ENCODE results near the gene FBXW2. TPM values are rescaled to one million over a fixed set of nuclear protein-coding genes. Genes with fewer than 3 reads are reported as not detected.
"Not testable (repeated sequence)": the region's sequence is repeated elsewhere in the genome, so short reads cannot be mapped to it uniquely, and the experiment has no call there.

The FBXW2 gene
- total RNA-seq, 1 donor from 2014 or later: 48.2 TPM

DNA sequence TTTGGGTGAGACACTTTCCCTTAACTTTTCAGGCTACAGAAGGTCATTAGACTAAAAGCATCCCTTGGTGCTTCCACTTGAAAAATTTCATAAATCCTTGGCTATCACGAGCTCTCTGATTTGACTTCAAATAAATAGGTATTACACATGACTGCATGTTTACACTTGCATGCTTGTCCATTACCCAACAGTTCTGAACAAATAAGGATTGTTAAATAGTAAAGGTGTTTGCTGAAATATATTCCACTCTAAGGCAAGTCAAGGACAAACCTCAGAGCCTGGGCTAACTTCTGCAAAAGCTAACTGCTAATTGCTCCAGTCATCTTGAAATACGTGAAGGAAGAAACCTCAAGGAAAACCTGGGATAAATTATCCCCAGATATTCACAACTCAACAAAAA, 14.5 kb downstream of the FBXW2 start:
- DNase-seq: no peak

DNA sequence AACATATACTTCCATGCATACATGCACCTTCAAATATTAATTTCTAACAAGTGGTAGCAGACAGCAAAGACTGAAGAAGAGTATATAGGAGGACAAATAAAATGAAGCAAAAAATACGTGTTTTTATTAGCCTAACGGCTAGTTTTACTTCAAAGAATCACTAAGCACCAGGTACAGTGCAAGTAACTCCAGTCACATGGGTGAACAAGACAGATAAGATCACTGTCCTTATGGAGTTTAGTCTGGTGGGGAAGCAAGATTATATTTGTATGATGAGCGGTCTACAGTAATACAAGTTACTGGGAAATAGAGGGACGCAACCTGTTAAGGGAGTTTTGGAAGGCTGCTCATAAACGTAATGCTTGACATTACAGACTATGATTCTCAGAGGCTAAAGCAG, 16.0 kb downstream of the FBXW2 start:
- DNase-seq: no peak

DNA sequence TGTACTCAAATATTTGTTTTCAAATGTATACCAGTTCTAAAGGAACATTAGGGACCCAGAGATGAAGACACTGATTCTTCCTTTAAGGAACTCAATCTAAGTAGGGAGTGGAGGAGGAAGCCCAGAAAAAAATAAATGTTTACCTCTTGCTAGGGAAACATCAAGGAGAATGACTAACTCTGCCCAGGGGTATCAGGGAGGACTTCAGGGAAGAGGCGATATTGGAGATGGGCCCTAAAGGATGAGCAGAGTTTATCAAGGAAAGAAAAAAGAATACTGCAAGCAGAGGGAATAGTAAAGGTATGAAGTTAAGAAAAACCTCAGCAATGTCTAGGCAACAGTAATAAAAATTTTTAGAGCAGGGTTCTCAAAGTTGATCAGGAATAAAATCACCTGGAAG, 16.4 kb downstream of the FBXW2 start:
- DNase-seq: no peak

DNA sequence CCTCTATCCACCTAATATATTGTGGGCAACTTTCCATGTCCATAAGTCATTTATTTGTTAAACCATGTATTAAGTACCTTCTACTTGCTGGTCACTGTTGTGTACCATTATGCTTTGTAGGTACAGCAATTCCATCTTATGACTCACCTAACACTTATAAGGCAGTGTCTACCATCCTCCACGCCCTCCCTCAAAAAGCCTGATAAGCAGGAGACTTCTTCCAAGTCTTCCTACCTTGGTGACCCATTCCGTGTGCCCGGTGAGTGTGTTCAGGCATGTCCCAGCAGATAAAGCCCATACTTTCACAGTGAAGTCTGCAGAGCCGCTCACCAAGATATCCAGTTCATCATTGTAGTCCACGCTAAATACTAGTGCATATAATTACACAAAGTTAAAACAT, 17.4 kb downstream of the FBXW2 start:
- no peak for DNase-seq

DNA sequence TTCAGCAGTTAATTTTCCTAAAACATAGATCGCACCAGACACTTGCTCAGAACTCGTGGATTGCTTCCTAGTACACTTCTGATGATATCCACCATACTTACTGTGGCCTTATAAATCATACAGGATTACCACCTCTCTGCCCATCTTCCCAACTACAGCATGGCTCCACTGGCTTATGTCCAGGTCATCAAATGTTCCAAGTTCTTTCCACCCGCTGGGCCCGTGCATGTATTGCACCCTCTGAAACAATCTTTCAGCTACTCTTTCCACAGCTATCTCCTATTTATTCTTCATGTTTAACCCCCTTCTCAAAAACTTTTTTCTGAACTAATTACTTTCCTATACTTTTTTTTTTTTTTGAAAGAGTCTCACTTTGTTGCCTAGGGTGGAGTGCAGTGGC, 18.5 kb downstream of the FBXW2 start:
- DNase-seq: no peak

DNA sequence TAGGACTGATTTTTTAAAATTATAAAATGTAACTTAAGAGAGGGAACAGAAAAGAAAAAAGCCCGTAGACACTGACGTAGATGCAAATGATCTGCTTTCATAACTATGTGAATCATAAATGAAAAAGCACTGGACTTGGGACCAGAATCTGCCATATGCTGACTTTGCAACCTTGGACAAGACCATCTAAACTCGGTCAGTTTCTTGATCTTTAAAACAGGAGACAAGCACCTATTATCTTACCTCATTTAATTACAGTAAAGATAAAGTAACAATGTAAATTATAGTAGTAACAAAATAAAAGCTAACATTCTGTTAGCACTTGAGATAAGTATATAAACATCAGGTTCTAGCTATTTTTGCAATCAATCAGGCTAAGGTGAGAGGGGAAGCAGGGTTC, 20.0 kb downstream of the FBXW2 start:
- DNase-seq: no peak

DNA sequence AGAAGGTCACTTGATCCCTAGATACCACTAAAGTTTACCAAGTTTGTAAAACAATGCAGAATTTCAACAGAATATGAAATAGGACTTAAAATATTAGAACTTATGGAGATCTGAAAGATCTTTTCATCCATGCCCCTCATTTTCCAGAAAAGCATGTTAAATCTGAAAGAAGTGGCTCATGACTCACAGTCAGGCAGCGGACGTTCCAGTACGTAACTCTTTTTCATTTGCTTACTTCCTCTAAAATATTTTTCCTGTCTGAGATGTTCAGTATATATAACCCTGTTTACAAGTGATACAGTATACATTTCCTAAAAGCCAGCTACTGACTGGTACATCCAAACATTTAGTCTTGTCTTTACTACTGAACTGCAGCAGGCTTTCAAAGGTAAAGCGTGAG, 22.3 kb downstream of the FBXW2 start:
- DNase-seq: no peak

DNA sequence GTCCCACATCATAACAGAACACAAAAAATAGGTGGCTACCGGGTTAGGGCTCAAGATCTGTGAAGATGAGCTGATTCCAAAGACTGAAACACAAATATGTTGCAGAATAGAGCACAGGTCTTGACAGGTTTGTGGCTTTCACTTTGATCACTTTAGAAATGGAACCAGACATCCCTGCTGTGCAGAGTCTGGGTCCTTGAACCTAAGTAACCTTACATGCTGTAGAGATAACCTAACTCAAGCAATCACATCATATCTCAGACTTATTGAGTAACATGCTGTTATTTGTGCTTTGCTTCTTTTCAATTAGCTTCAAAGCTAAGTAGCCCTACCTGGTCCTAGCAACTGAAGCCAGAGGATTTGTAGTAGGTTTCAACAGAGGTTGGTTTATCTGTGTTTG, 24.3 kb downstream of the FBXW2 start:
- no peak for DNase-seq

DNA sequence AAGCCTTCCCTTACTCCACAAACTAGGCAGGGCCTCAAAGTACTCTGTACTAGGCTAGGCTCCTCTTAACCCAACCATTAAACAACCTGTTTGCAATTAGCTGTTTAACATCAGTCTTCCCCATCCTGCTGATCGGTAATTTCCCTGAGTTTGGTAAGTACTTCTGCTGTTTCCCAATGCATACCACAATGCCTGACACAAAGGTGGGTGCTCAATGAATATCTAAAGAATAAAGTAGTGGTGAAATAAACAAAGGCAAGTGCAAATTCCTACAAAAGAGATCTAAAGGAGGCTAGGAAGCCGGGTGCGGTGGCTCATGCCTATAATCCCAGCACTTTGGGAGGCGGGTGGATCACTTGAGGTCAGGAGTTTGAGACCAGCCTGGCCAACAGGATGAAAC, 25.0 kb downstream of the FBXW2 start:
- DNase-seq: no peak

DNA sequence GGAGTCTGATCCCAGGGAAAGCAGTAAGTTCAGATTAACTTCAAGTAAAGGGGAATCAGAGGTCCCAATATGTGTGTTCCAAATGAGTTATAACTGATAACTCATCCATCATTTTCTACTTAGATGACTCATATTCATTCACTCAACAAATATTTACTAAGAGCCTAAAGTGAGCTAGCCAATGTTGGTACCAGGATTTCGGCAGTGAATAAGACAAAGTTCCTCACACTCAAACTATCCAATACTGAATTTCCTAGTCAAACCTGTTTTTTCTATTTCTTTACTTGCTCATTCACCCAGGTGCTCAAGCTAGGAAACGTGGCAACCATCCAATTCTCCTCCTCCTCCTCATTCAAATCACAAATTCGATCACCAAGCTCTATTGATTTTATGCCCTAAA, 25.8 kb downstream of the FBXW2 start:
- DNase-seq: no peak

DNA sequence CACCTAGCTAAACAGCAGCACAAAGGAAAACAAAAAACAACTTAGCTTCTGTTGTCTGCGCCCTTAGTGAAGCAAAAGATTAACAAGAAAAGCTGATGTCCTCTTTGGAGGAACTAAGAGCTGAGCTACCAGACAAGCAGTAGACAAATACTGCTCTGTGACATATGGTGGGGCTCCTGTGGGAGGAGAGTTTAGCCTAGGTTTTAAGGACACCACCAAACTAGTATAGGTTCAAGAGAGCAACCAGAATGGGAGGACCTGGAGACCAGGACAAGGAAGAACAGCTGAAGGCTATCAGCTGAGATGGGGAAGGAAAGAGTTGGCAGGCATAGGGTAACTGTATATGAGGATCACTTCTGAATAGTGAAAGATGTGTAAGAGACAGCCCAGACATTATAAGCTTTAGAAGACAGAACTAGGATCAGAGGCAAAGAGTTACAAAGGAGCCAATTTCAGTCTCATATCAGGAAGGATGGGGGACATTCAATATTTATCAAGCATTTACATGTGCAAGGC, 27.2 kb downstream of the FBXW2 start:
- DNase-seq: no peak

DNA sequence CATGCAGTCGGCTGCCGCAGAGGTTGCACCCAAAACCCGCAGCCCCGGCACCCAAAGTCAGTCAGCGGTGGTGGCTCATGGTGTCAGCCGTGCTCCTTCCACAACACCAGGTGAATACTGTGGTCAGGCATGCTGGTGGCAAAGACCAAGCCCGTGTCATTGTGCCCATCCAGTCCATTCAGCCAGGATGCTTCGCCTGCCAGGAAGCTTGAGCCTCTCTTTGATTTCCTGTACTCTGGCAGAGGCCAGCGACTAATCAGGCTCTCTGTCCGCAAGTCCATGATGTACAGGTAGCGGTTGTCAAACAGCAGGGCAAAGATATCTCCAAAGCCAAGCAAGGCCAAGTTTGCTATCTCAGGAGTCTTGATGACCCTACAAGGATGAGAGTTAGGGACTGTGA, 28.7 kb downstream of the FBXW2 start:
- DNase-seq: no peak

DNA sequence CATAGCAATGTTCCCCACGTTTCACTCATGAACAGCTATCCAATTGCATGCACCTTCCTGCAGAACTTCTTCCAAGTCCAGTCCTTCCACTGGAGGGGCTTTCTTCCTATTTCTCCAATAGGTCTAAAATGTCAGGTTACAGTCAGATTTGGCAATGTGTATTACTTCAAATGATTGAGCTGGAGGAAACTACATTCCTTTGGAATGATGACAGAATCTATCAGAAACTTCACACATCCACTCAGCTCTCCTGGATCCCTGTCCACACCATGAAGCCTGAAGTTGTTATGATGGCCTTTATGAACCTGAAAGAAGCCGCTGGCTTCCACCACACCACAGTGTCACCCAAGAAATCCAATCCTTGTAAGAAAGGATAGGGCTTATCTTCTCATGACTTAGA, 32.2 kb downstream of the FBXW2 start:
- DNase-seq: no peak

DNA sequence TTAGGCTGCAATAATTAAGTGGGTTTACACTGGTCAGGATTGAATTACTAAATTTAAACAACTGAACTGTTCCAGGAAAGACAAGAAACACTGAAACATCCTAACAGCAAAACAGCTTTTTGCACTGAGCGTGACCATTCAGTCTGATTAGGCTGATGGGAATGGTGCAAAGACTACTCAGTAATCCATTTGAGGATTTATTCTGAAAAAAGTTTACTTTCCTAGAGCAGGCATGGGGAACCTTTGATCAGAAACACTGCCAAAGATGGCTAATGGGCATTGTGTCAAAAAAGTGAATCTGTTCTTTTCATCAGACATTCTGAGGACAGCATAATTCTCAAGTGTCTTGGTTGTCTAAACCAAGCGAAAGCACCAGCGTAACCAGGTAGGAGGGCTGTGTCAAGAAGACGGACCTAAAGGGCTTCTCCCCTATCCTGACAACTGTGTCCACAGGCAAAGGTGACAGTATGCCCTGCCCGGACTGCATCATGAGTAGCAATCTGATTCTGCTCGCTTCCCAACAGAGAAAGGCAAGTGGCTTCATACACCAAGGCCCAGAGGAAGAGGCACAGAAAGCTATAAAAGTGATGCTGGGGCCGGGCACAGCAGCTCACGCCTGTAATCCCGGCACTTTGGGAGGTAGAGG, 33.3 kb downstream of the FBXW2 start:
- no peak for DNase-seq

DNA sequence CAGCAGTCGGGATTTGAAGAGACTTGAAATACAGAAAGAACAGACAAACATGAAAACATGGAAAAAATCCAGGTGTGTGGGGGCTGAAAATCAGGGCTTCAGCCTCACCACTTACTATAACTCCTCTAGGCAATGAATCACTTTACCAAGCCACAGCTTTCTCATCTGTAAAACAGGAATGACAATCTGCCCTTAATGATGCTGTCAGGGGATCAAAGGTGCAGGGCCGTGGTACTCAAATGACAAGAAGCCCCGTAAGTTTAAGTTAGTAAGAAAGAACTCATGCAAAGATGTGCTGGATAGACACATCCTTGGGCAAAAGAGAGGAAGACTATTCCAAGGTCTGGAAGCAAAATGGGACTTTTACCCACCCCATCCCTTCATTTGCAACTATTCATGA, 34.7 kb downstream of the FBXW2 start:
- DNase-seq: no peak

DNA sequence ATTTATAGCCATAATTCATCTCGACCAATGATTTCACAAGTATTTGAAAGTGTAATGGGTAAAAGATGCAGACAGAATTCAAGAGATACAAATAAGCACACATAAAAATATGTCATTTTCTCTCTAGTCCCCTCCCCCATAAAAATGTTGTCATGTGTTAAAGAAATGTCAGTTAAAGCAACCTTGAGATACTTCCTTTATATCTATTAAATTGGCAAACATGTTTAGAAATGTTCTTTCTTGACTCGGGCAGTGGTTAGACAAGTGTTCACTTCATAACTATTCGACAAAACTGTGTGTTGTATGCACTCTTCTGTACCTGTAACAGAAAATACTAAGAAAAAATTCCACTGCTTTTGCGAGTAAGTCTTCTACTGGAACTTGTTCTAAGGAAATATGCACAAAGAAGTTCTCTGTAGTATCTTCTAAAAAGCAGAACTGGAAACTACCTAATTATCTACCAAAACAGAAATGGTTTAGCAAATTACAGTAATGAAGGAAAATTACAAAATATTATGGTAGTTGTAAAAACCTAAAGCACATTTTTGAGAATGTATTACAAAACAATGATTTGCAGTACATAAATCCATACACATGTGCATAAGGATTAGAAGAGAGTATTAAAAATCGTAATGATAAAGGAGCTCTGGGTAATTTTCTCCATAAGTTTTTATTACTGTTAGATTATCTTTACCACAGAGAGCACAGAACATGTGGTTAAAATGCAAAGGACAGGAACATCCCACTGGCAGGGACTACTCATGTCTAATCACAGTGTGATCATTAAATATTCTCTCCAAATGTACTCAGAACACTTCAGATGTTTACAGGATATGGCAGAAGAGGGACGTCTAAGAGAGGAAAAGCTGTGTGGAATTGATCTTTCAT, 35.9 kb downstream of the FBXW2 start:
- no peak for DNase-seq

DNA sequence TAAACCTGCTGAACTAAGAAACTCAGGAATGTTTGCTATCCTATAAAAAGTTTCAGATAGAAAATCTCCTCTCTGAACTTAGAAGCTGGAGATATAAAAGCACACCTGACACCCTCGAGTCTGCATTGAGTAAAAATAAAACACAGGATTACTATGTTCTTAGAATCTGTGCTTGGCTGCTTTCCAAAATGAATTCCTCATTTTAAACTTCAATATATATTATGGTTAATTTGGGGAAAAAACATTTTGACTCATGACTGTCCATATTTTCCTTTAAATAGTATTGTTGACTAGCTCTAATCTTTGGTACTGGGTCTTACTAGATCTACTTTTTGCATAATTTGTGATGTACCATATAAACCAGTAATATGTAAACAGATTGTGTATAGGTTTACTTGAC, 36.7 kb downstream of the FBXW2 start:
- no peak for DNase-seq

DNA sequence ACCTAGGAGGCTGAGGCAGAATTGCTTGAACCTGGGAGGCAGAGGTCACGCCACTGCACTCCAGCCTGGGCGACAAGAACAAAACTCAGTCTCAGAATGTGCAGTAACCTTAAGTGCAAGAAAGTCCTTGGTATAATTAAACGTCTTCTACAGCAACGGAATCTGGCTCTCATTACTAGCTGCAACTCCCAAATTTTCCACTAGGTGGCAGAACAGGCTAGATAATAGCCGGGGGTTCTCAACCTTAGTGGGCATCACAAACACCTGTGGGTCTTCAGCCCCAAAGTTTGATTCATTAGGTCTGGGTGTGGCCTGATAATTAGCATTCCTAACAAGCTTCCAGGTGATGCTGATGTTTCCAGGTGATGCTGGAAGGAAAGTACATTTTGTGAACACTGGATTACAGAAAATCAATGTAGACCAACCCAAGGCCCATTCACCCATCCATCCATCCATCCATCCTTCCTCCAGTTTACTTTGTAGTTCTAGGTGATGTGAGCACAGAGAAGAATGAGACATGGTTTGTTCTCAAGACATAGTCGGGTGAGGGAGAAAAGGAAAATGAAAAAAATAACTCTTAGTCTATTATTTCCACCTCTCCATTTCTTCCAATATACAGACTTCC, 37.3 kb downstream of the FBXW2 start:
- peak; percentile 22 for DNase-seq

DNA sequence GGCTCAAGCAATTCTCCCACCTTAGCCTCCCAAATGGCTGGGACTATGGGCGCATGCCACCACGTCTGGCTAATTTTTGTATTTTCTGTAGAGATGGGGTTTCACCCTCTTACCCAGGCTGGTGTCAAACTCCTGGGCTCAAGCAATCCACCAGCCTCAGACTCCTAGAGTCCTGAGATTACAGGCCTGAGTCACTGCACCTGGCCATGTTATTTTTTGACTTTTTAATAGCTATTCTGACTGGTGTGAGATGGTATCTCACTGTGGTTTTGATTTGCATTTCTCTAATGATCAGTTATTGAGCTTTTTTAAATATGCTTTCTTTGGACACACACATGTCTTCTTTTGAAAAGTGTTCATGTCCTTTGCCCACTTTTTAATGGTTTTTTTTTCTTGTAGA, 38.2 kb downstream of the FBXW2 start:
- no peak for DNase-seq

DNA sequence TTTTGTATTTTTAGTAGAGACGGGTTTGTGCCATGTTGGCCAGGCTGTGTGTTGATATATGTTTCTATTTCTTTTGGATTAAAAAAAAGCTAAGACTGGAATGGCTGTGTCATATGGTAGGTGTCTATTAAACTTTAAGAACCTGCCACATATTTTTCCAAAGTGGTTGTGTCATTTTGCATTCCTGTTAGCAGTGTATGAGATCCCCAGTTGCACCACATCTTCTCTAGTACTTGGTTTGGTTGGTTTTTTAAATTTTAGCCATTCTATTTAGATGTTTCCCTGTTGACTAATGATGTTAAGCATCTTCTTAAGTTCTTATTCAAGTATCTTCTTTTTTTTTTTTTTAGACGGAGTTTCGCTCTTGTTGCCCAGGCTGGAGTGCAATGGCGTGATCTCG, 42.8 kb downstream of the FBXW2 start:
- no peak for DNase-seq

DNA sequence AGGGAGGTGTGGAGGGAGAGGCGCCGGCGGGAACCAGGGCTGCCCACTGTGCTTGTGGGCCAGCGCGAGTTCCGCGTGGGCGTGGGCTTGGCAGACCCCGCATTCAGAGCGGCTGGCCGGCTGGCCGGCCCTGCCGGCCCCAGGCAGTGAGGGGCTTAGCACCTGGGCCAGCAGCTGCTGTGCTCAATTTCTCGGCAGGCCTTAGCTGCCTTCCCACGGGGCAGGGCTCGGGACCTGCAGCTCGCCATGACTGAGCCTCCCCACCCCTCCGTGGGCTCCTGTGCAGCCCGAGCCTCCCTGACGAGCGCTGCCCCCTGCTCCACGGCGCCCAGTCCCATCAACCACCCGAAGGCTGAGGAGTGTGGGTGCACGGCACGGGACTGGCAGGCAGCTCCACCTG, 46.9 kb downstream of the FBXW2 start:
- not testable (repeated sequence) for DNase-seq

DNA sequence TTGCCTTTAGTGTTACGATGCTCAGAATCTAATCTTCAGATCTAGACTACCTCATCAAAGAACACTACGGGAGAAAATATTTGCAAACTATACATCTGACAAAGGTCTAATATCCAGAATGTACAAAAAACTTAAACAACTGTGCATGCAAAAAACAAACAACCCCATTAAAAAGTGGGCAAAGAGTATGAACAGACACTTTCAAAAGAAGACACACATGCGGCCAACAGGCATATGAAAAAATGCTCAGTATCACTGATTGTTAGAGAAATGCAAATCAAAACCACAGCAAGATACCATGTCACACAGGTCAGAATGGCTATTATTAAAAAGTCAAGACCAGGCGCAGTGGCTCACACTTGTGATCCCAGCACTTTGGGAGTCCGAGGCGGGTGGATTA, 47.9 kb downstream of the FBXW2 start:
- DNase-seq: no peak

DNA sequence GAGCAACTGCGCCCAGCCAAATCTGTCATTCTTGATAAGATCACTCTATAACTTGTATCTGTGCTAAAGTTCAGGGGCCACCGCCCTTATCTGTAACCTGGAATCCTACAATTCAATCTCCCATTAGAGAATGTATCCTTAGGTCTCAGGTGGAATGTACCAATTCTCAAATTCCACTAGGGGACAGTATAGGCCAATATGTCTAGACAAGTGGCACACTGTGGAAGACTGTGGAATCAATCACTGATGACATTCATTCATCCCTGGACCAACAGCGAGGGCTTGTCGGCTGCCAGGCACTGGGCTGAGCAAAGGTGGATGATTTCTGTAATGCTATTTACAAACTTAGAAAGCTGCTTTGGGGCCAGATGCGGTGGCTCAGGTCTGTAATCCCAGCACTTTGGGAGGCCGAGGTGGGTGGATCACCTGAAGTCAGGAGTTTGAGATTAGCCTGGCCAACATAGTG, 50.2 kb downstream of the FBXW2 start:
- DNase-seq: no peak
